Endothelial cell (in vitro differentiated cells): ENCODE results near the gene USP31. TPM values are rescaled to one million over a fixed set of nuclear protein-coding genes. Genes with fewer than 3 reads are reported as not detected.

ENCODE experiments used
- DNase-seq: peaks from one replicate; pipeline ENCODE4 v3.0.0; 2021; ENCODE audit warnings: low spot score
- H3K27ac Mint-ChIP-seq: one replicate; pipeline ENCODE4 v1.8.0; 2021; ENCODE audit warnings: mixed read lengths, inconsistent platforms; ENCODE audit not compliant: unreplicated experiment
- H3K27me3 Mint-ChIP-seq: one replicate; pipeline ENCODE4 v1.8.0; 2021; ENCODE audit warnings: mild to moderate bottlenecking, moderate library complexity, mixed read lengths, inconsistent platforms; ENCODE audit not compliant: unreplicated experiment
- H3K36me3 Mint-ChIP-seq: one replicate; pipeline ENCODE4 v1.8.0; 2021; ENCODE audit warnings: mild to moderate bottlenecking, low read depth, mixed read lengths, inconsistent platforms; ENCODE audit not compliant: unreplicated experiment
- H3K4me1 Mint-ChIP-seq: one replicate; pipeline ENCODE4 v1.8.0; 2021; ENCODE audit warnings: mild to moderate bottlenecking, mixed read lengths, inconsistent platforms; ENCODE audit not compliant: unreplicated experiment
- H3K4me3 Mint-ChIP-seq: one replicate; pipeline ENCODE4 v1.8.0; 2021; ENCODE audit warnings: mild to moderate bottlenecking, mixed read lengths, inconsistent platforms; ENCODE audit not compliant: unreplicated experiment
- H3K9me3 Mint-ChIP-seq: one replicate; pipeline ENCODE4 v1.8.0; 2021; ENCODE audit warnings: mixed read lengths, inconsistent platforms; ENCODE audit not compliant: unreplicated experiment
- total RNA-seq: library from RNA; stranded (reverse); fragmentation: NEBNext Ultra II Directional; extraction: Animal tissue kit (Norgen Biotek cat#: 25700); gene quantifications from one replicate; pipeline ENCODE4 v1.2.1, GENCODE V29; 2021; ENCODE audit not compliant: unreplicated experiment
- TF ChIP-seq, protein P1 (sequence below): fragments of 200-600 bp; sonication (generic); IDR thresholded peaks from one replicate; pipeline ENCODE4 v1.5.0; 2021; ENCODE audit warnings: antibody characterized with exemption; ENCODE audit not compliant: unreplicated experiment

Gene USP31
- total RNA-seq, 1 donor from 2014 or later = 32.0 TPM

GRCh38 chr16:23141959-23142740 is 7.1 kb downstream of the USP31 start:
- H3K36me3 Mint-ChIP-seq = no peaks in the 10 kb centered on the region
- DNase-seq = no peak
- no peak overlapping the region for H3K27ac Mint-ChIP-seq
- H3K4me1 Mint-ChIP-seq = peaks cover 25% of the 10 kb centered on the region
- TF ChIP-seq, protein P1, sequence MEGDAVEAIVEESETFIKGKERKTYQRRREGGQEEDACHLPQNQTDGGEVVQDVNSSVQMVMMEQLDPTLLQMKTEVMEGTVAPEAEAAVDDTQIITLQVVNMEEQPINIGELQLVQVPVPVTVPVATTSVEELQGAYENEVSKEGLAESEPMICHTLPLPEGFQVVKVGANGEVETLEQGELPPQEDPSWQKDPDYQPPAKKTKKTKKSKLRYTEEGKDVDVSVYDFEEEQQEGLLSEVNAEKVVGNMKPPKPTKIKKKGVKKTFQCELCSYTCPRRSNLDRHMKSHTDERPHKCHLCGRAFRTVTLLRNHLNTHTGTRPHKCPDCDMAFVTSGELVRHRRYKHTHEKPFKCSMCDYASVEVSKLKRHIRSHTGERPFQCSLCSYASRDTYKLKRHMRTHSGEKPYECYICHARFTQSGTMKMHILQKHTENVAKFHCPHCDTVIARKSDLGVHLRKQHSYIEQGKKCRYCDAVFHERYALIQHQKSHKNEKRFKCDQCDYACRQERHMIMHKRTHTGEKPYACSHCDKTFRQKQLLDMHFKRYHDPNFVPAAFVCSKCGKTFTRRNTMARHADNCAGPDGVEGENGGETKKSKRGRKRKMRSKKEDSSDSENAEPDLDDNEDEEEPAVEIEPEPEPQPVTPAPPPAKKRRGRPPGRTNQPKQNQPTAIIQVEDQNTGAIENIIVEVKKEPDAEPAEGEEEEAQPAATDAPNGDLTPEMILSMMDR = no peak
- no peak overlapping the region for H3K4me3 Mint-ChIP-seq
- H3K9me3 Mint-ChIP-seq = no peaks in the 10 kb centered on the region
- peaks cover 3% of the 10 kb centered on the region for H3K27me3 Mint-ChIP-seq

DNA sequence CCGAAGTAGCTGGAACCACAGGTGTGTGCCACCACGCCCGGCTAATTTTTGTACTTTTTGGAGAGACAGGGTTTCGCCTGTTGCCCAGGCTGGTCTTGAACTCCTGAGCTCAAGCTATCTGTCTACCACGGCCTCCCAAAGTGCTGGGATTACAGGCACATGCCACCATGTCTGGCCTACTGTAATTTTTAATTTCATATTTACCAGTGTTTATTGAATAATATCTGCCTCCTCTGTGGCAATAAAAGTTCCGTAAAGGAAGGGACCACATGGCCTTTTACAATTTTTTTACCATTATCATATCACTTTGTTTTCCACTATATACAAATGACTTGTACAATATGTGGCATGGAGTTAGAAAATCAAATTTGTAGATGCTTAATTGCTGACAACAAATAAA is 7.8 kb downstream of the USP31 start:
- Mint-ChIP-seq H3K27me3 (no peaks in the 10 kb centered on the region), H3K9me3 (no peaks in the 10 kb centered on the region), H3K4me3 (no peak overlapping the region), H3K4me1 (peaks cover 18% of the 10 kb centered on the region), H3K27ac (no peak overlapping the region), H3K36me3 (no peaks in the 10 kb centered on the region)
- TF ChIP-seq, protein P1 = no peak
- DNase-seq = no peak

DNA sequence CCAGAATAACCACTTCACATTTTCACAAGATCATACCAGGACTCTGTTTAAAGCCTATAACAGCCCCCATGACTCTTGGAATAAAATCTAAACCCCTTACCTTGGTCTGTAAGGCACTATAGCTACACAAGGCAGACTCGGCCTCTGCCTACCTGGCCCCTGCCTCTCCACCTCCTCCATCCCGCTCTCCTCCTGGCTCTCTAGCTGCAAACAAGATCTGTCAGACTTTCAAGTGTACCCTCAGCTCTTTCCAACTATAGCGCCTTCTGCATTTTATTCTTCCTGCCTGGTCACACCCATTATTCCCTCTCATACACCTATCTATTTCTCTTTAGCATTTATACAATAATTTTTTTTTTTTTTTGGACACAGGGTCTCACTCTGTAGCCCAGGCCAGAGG is 8.2 kb downstream of the USP31 start:
- no peak for DNase-seq
- no peaks in the 10 kb centered on the region for H3K36me3 Mint-ChIP-seq
- no peak overlapping the region for H3K4me3 Mint-ChIP-seq
- H3K27ac Mint-ChIP-seq = no peak overlapping the region
- H3K4me1 Mint-ChIP-seq = peaks cover 15% of the 10 kb centered on the region
- TF ChIP-seq, protein P1 = no peak
- H3K27me3 Mint-ChIP-seq = no peaks in the 10 kb centered on the region
- H3K9me3 Mint-ChIP-seq = no peaks in the 10 kb centered on the region

DNA sequence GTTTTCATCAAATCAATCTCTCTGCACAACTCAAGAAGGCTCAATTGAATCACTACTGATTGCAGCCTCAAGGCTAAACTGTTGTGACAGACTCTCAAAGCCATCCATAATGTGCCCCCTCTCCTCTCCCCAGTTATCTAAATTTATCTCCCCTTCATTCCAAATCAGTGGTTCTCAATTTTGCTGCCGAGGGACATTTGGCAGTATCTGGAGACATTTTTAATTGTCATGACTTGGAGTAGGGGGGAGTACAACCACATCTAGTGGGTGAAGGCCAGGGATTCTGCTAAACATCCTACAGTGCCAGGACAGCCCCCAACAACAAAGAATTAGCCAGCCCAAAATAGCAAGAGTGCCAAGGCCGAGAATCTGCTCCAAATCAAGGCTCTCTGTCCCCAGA is 9.1 kb downstream of the USP31 start:
- TF ChIP-seq, protein P1 = no peak
- H3K36me3 Mint-ChIP-seq = no peaks in the 10 kb centered on the region

GRCh38 chr16:23137818-23138217 is 11.4 kb downstream of the USP31 start:
- no peaks in the 10 kb centered on the region for H3K36me3 Mint-ChIP-seq
- H3K9me3 Mint-ChIP-seq = no peaks in the 10 kb centered on the region
- peaks cover 29% of the 10 kb centered on the region for H3K4me1 Mint-ChIP-seq
- no peak overlapping the region for H3K27ac Mint-ChIP-seq
- no peak overlapping the region for H3K4me3 Mint-ChIP-seq
- H3K27me3 Mint-ChIP-seq = no peaks in the 10 kb centered on the region
- DNase-seq = no peak
- TF ChIP-seq, protein P1 = no peak

More for the DNA sequence above, 9.1 kb downstream of the USP31 start:
- Mint-ChIP-seq H3K27ac (no peak overlapping the region), H3K4me1 (peaks cover 14% of the 10 kb centered on the region), H3K27me3 (no peaks in the 10 kb centered on the region), H3K9me3 (no peaks in the 10 kb centered on the region), H3K4me3 (no peak overlapping the region)
- no peak for DNase-seq
